Stimulated activated CD8-positive, alpha-beta memory T cell treated with anti-CD3 and anti-CD28 coated beads, Interleukin-15, amount 100 ng/mL, for 4 hours (primary cell): Measurements from ENCODE around the gene CUX1.
"Not testable (repeated sequence)": the region's sequence is repeated elsewhere in the genome, so short reads cannot be mapped to it uniquely, and the experiment has no call there.

Experiments used
- DNase-seq, 2 donors: peaks; one replicate each; pipeline ENCODE4 v3.0.0-alpha.2; 2020; ENCODE audit warnings: low read depth in 2 of 2

The CUX1 gene

DNA sequence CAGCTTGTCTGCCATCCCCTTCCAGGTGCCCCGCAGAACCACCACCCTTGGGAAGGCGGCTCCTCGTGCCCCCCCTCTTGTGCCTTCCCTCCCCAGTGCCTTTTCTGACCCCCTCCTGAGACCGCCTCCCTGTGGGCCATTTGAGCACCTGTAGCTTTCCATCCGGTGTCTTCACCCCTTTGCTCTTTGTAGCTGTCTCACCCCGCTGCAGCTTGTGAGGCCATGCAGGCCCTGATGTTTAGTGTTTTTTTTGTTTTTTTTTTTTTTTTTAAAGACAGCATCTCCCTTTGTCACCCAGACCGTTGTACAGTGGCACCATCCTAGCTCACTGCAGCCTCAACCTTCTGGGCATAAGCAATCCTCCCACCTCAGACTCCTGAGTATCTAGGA is 52.5 kb downstream of the CUX1 start:
- no peak for DNase-seq

DNA sequence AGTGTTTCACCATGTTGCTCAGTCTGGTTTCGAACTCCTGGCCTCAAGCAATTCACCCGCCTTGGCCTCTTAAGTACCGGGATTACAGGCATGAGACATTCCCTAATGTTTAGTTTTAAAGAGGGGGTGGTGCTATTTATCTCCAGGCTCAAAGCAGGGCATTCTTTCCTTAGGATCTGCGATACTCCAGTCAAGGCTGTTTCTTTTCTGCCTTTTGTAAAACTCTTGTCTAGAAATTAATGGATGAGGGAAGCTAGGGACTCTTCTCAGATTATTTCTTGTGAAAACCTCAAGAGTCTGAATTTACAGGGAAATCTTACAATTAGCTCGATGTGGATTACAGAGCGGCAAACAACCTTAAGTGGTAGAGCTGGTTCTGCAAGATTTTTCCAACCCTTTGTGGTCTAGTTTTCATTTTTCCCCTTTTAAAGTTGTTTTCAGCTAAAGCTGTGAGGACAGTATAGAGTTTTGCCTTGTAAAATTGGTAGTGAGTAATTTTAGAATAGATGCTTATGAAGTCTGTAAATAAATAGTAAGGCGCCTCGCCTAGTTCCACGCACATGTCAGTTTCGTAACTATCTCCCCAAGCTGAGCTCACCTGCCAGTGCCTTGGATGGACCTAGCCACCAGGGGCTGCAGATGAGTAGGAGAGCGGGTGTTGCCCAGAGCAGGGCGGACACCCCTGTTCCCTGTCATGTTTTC is 53.1 kb downstream of the CUX1 start:
- DNase-seq: no peak

DNA sequence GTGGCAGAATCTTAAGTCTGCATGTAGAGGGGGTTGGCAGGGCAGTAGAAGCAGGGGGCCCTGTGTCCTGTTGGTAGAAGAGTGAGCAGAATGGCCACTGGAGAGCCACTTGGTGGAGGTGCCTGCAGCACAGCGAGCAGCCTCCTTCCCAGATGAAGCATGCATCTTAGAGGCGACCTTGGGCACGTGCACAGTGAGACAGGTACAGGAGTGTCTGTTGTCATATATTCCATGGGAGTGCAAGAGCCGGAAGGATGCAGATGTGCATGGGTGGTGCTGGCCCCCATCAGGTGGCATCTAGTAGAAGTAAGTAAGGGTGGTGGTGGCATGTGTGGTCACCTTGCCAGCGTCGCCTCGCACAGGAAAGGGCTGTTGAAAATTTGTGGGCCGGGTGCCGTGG is 53.9 kb downstream of the CUX1 start:
- no peak for DNase-seq

DNA sequence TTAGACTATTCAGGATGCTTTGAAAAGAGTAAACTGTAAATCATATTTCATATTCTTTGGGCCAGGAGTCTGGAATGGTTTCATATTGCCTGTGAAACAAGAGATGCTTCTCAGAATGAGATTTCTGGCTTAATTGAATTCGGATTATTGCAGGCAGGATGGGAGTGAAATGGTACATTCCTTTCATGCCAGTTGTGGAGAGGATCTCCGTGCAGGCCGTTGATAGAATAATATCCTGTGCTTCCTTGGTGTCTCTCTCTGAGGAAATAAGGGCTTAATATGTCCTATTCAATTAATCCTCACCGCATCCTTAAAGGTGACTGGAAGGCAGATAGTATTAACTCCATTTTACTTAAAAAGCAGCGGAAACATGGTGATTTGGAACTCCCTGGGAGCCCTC is 56.6 kb downstream of the CUX1 start:
- DNase-seq: no peak

DNA sequence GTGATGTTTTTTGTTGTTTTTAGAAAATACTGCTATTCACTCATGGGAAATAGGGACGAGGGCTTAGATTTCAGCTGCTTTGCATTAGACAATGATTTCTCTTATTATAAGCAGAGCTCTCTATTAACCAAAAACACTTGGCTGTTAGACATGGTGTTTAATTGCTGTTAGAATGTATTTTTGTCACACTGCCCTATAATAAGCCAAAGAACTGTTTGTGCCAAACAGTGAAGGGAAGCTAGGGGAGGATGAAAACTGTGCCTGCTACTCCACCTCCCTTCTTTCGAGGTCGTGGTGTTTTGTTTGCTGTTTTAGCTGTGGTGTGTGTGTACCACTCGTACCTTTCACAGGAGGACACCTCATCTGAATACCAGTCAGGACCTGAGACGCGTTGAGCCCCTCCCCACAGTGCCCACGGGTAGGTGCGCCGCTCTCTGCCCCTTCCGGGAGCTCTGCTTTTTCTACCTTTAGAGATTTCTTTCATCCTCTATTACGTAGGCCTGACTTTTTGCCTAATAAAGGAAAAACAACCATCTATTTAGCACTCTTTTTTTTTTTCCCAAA is 57.9 kb downstream of the CUX1 start:
- no peak for DNase-seq

DNA sequence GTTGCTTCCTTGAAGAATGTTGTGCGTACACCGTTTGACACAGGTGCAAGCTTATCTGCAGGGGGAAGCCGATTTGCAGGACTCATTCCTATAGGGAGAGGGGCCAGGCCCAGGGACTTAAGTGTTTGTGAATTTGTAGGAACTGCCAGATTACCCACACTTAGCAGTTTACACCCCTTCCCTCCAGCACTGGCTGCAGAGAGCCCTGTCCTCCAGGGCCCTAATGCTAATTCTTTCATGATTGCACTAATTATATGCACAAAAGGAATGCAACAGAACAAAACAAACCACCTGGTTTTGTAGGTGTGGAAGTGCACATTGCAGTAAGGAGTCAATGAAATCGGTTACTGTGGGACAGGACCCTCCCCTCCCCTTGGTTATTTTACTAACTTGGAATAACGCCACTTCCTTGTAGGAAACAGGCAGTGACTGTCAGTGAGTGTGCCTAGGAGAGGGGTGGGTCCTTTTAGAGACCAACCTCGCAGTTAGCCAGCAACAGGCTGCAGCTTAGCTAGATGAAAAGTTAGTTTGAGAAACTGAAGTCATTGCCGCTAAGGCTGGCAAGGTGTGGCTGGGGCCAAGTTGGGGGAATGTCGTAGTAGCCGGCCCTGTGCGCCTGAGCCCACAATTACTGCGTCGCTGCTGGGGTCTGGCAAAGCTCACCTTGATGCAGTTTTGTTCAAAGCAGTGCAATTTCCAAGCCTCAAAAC is 60.6 kb downstream of the CUX1 start:
- DNase-seq: no peak

DNA sequence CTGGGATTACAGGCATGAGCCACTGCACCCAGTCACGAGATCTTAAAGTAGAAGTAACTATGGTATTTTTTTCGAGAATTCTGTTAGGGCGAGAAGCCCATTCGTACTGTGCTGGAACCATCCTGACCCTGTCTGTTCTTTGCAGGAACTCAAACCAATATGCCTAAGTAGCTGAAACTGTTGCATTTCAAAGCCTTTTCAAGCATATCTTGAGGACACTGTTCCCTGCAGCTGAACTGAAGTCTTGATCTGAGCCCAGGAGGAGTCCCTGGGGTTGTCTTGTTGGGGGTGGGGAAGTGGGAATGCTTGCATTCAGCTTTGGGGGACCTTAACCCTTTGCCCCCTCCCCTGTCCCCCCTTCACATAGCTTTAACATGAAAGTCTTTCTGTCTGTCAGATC is 61.5 kb downstream of the CUX1 start:
- DNase-seq: no peak

DNA sequence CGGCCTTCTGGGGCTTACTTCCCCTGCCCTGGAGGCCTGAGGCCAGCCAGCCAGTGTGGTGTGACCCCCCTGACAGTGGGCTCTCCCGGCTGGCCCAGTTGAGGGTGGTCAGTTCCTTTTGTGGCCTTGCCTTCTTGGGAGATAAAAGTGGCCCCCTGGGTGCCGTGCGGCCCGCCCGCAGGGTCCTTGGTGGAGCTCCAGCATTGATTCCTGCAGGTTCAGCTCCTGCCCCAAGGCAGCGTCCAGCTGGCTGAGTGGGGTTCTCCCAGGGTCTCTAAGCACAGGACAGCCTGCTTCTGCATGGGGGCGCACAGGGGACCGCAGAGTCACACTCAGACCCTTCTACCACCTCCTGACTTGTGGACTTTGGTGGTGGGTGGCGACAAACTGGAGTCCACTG is 62.1 kb downstream of the CUX1 start:
- no peak for DNase-seq

DNA sequence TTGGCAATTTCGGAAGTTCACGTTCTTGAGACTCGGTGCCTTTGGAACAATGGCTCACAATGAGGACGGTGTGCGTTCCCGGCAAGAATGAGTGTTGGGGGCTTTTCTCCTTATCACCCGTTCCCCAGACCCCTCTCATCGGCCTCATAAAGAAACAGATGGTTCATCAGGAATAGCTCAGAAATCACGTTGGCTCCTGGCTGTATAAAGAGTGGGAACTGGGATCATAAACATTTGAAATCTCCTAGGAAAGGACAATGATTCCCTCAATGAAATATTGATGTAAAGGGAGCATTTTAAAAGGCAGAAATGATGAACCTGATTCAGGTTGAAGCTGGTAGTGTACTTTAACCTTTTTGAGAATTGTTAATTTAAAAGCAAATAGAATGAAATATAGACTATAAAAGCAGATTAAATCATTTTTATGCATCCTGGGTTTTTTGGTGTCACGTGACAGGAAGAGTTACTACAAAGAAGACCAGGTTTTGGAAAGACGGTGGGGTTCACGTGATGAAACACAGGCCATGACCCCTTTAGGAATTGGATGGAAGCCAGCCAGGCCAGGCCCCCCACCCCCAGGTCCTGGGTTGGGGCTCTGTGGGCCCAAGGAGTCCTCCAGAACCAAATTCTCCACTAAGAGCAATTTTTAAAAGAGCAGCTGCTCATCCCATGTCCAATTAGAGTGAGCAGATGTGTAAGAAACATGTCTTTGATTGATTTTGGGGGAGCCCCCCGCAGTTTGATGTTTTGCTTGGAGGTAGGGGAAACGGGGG is 63.0 kb downstream of the CUX1 start:
- no peak for DNase-seq

DNA sequence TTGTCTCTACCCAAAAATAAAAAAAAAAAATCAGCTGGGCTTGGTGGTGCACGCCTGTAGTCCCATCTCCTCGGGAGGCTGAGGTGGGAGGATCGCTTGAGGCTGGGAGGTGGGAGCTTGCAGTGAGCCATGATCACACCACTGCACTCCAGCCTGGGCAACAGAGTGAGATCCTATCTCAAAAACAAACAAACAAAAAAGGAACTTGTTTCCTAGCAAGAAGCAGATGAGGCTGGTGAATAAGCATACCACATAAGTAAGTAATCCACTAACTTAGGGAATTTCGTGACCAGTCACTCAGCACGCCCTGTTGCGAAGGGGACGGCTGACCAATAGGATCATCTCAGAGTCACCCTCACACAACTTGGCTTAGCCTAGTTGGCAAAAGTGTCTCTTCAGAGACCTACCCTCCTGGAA is 64.6 kb downstream of the CUX1 start:
- DNase-seq: no peak

DNA sequence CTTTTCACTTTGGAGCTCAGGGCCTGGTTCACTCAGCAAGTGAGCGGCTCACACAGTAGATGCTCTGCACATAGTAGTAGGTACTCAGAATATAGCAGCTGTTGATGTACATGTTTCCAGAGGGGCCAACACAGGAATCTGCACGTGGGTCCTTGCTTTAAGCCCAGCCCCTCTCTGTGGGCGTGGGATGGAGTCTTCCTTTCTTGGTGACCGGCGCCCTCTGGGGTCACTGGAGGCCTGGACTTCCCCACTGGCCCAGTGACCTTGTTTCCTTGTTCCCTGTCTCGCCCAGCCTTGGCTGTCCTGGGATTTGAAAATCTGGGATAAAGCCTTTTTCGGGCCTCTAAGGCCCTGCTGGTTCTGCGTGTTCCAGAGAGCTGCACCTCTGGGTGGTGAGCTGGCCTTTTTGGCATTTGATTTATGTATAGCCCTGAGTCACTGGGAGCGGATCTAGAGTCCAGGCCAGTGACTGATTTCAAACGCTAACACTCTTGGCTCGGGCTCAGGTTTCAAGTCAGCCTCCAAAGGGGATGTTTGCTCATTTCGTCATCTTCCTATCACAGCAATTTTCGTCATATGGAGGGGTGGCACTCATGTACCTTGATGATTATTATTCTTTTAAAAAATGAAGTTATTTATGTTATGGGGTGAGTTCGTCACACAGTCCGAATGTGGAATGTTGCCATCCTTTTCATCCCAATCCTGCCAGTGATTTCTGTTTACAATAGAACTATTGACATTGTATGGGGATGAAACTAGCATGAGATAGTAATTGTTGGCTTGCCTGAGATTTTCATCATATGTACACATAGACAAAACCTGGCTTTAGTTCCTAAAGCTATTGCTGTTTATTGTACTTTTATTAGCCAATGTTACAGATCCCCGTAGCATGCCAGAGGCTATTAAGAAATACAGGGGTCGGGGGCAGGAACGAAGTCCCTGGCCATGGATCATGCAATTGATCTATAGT is 65.5 kb downstream of the CUX1 start:
- DNase-seq: no peak

DNA sequence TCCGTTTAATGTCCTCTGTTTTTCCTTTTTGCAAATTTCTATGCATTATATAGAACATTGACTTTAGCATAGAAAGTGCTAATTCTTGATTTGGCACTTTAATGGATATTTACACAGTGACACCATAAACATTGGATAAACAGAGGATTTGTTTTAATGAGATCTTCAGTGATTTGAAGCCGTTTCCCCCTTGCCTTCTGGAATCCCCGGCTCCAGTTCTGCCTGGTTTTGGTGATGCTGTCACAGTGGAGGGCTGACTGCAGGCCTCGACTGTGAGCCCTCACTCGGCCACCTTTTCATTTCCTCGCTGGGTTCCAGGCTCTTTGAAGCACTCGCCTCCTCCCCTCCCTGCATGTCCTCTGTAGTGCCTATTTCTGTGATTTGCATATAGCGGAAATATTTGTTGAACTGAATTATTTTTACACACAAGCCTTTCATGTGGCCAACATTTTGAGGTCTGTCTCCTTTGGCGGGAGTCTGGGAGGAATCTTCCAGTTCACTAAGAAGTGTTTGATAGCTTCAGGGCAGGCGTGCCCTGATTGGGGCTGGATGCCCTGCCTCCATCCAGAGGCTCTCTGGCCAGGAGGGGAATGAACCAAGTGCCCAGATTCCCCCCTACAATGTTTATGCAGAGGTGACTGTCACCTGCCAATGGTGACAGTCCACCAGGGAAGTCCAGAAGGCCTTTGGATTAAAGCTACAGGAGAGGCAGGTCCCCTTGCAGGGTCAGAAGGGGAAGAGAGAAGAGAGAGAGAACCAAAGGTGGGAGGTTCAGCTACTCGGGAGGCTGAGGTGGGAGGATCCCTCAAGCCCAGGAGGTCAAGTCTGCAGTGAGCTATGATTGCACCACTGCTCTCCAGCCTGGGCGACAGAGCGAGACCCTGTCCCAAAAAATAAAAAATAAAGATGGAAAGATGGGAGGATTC is 67.5 kb downstream of the CUX1 start:
- no peak for DNase-seq

DNA sequence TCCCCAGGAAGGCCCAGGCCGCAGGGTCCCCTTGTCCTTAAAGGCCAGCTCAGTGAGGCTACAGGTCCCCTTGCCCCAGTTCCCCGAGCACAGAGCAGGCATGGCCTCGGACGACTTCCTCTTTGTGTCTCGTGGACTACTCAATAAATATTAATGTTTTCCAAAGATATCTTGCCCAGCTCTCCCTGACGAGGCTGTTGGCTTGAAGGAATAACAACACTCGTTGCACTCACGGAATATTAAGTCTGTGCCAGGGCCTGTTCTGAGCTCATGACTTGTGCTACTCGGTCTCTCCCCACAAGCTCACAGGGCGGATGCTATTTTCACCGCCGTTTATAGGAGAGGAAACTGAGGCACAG is 68.2 kb downstream of the CUX1 start:
- no peak for DNase-seq

DNA sequence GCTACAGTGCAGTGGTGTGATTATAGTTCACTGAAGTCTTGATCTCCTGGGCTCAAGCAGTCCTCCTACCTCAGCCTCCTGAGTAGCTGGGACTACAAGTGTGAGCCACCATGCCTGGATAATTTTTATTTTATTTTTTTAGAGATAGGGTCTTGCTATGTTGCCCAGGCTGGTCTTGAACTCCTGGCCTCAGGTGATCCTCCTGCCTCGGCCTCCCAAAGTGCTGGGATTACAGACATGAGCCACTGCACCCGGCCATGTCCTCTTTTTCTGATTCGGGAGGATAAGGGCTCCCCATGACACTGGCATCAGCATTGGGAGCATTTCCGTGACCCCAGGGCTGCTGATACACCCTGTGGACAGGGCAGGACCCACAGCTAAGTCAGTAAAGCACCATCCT is 69.9 kb downstream of the CUX1 start:
- DNase-seq: not testable (repeated sequence)

DNA sequence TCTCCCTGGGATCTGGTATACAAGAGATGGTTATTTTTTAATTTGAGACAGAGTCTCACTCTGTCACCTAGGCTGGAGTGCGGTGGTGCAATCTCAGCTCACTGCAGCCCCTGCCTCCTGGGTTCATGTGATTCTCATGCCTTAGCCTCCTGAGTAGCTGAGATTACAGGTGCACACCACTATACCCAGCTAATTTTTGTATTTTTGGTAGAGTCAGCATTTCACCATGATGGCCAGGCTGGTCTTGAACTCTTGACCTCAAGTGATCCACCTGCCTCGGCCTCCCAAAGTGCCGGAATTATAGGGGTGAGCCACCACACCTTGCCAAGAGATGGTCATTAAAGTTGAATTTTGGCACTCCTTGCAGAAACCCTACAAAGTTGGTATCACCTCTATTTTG is 71.1 kb downstream of the CUX1 start:
- not testable (repeated sequence) for DNase-seq

DNA sequence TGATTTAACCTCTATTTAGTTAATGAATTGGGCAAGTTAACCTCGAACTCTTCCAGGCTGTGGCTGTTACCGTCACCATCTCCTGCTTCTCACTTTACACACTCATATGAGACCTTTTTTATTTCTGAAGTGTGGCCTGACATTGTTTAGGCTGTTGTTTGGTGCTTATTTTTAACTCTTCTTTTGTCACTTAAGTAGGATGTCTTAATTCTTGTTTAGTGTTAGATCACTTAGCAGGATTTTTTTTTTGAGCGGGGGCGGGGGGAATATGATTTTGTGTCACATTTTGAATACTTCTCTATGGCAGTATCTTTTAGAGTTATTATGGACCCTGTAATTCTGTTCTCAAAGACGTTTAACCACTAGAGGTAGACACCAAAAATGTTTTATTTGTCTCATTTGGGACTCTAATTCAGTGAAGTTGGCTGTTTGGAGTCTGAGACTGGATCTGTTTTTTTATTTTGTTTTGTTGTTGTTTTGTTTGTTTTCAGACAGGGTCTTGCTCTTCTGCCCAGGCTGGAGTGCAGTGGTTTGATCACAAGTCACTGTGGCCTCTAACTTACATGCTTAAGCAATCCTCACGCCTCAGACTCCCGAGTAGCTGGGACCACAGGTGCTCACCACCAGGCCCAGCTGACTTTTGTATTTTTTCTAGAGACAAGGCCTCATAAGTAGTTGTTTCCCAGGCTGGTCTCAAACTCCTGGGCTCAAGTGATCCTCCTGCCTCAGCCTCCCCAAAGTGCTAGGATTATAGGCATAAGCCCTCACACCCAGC is 73.5 kb downstream of the CUX1 start:
- no peak for DNase-seq

DNA sequence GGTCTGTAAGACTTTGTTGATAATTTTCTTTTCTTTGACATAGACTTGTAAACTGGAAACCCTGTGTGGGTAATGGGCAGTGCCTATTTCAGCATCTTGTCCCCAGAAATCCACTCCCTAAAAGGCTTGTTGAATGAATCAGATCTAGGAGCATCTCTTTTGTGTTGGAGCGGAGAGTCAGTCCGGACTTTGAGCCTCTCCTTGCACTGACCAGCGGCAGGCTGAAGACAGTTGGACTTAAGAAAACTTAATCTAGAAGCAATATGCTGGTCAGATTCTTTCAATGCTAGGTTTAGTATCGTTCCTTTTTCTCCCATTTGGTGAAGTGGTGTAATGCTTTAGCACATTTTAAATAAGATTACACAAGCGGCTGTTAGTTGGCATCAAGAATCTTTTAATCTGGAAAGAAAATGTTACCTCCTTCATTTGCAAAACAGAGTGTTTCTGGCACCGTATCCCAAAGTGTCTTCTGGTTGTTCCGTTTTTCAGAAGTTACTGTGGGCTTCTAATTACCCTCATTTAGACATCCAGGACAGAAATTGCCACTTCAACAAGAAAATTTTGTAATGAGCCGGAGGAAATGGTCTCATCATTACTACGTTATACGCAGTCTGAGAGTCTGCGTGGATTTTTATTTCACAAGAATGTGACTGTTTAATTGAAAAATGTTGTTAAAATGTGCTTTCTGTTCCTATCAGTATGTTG is 74.7 kb downstream of the CUX1 start:
- DNase-seq: no peak

DNA sequence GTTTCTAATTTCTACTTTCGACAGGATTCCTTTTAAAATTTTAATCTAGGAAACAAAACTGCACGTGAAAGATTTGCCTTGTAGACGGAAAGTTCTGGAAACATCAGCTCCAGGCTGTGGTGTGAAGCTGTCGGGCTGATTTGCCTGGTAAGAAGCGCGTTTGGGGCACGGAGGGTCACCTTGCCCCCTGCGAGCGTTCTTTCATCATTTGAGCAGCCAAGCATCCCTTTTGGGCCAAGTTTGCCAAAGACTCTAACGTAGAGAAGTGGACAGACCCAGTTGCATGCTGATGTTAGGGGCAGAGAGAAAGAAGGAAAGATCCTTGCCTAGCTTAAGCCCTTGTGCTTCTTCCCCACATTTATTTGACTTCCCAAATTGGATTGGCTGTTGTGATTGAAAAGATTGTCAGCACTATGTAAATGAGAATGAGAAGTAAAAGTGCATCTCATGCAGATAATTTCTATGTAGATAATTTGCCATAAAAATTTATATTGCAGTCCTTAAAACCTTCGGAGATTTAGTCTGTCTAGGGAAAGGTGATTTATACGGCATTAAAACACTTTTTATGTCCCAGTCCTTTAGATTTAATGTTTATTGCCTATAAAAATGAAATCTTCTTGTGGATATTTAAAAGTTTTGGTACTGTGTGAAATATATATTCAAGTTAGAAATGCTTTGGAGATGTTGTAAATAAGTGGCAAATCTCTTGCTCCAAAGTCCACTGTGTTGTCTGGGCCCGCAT is 76.1 kb downstream of the CUX1 start:
- DNase-seq: no peak
